Activated T-cell treated with anti-CD3 and anti-CD28 coated beads, Interleukin-2, amount 50 U/mL, for 4 hours (primary cell): Measurements from ENCODE around the gene SPECC1L. TPM values are rescaled to one million over a fixed set of nuclear protein-coding genes. Genes with fewer than 3 reads are reported as not detected.
"Not testable (repeated sequence)": the region's sequence is repeated elsewhere in the genome, so short reads cannot be mapped to it uniquely, and the experiment has no call there.

Experiments used
- ATAC-seq, 2 donors: fragments of 200-7000 bp; cut with Tn5 transposase; one replicate each; pipeline ENCODE4 v1.10.0; 2021
- DNase-seq: peaks from one replicate; pipeline ENCODE4 v3.0.0-alpha.2; 2020
- H3K27me3 Mint-ChIP-seq: one replicate; pipeline ENCODE4 v1.8.0; 2021; ENCODE audit warnings: low read depth, mixed read lengths
- H3K36me3 Mint-ChIP-seq: one replicate; pipeline ENCODE4 v1.8.0; 2022; ENCODE audit warnings: mixed read lengths; ENCODE audit not compliant: insufficient read depth
- H3K4me1 Mint-ChIP-seq: one replicate; pipeline ENCODE4 v1.8.0; 2021; ENCODE audit warnings: low read depth, mixed read lengths
- H3K4me3 Mint-ChIP-seq: one replicate; pipeline ENCODE4 v1.8.0; 2021; ENCODE audit warnings: mild to moderate bottlenecking, moderate library complexity, mixed read lengths
- H3K9me3 Mint-ChIP-seq: one replicate; pipeline ENCODE4 v1.8.0; 2021; ENCODE audit warnings: mixed read lengths
- total RNA-seq, 3 donors: library from RNA; stranded (reverse); gene quantifications; one replicate each; pipeline ENCODE4 v1.2.1, GENCODE V29; 2021

The SPECC1L gene
- total RNA-seq, 3 donors from 2014 or later, result 31.4 to 33.6 (median 33.1) TPM

DNA sequence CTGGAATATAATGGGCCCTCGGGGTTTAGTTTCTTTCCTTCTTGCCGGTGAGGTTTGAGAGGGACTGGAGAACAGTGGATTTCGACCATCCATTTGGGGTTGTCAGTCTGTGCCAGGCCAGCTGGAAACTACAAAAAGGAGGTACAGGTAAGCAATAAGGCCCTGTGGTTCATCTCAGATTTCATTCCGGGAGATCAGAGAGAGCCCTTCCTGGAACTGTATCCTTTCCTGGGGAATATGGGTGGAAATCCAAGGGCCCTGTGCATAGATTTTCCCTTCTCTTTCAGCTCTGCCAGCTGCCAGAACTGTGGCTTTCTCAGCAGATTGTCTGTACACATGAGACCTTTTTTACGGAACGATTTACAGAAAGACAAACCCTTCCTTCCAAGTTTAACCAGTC is 17.2 kb downstream of the SPECC1L start:
- DNase-seq, H3K36me3 Mint-ChIP-seq, ATAC-seq, H3K9me3 Mint-ChIP-seq, H3K27me3 Mint-ChIP-seq, H3K4me3 Mint-ChIP-seq: not testable (repeated sequence)
- peaks cover 52% of the 10 kb centered on the region for H3K4me1 Mint-ChIP-seq

DNA sequence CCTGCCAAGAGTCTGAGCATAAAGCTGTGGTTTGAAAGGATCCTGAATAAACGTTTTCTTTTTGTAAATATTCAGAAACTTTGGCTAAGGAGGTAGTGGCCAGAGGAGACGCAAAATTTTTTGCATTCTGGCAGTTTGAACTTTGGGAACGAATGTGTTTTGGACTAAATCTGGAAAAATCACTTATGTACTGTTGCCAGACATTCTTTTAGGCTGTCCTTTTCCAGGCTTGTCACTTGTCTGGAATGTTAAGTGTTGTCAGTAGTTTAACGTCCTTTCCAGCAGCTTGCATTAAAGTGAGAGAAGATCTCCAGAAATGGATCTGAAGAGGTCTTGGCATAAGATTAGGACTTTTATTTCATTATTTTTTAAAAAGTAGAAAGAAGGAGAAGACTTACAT is 18.5 kb downstream of the SPECC1L start:
- H3K27me3 Mint-ChIP-seq, result no peaks in the 10 kb centered on the region
- ATAC-seq, result no peak
- no peak for DNase-seq
- H3K36me3 Mint-ChIP-seq, result no peaks in the 10 kb centered on the region
- H3K4me3 Mint-ChIP-seq, result no peak overlapping the region
- H3K4me1 Mint-ChIP-seq, result peaks cover 45% of the 10 kb centered on the region
- H3K9me3 Mint-ChIP-seq, result no peaks in the 10 kb centered on the region

DNA sequence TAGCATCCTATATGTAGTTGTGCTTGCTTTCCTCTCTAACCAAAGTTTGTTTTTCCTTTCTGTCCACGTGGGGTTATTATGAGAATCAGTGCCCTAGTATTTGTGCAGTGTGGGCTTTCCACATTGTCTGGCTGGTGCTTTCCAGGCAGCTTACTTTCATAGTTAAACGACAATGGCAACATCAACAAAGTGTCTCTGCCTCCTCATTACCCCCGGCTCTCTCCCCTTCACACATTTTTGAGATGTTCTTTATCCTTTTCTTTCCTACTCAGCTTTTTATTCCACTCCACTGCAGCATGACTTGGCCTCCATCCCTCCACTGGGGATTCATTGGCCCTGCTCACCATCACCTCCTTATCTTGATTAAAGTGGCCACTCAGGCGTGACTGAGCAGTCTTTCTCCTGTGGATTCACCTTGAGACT is 19.1 kb downstream of the SPECC1L start:
- no peaks in the 10 kb centered on the region for H3K27me3 Mint-ChIP-seq
- no peaks in the 10 kb centered on the region for H3K9me3 Mint-ChIP-seq
- H3K4me3 Mint-ChIP-seq, result no peak overlapping the region
- DNase-seq, result no peak
- peaks cover 40% of the 10 kb centered on the region for H3K4me1 Mint-ChIP-seq
- no peak for ATAC-seq
- no peaks in the 10 kb centered on the region for H3K36me3 Mint-ChIP-seq

DNA sequence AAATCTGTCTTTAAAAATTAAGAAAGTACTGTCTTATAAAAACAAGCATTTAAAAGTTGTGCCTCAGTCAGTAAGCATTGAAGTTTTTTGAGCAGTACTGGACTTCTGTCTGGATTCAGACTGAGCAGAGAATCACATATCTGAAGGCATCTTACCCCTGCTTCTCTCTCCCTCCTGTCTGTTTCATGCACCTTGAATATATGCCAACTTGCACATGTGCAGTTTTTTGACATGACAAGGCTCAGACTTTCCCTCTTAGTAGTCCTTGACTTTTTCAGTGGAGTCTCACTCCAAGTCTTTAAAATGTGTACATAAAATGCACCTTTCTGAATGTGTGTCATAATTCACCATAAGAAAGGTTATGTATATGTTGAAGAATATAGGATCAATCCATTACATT is 19.8 kb downstream of the SPECC1L start:
- Mint-ChIP-seq H3K27me3 (no peaks in the 10 kb centered on the region), H3K9me3 (no peaks in the 10 kb centered on the region), H3K4me1 (peaks cover 33% of the 10 kb centered on the region), H3K4me3 (no peak overlapping the region), H3K36me3 (no peaks in the 10 kb centered on the region)
- DNase-seq (no peak), ATAC-seq (no peak)

DNA sequence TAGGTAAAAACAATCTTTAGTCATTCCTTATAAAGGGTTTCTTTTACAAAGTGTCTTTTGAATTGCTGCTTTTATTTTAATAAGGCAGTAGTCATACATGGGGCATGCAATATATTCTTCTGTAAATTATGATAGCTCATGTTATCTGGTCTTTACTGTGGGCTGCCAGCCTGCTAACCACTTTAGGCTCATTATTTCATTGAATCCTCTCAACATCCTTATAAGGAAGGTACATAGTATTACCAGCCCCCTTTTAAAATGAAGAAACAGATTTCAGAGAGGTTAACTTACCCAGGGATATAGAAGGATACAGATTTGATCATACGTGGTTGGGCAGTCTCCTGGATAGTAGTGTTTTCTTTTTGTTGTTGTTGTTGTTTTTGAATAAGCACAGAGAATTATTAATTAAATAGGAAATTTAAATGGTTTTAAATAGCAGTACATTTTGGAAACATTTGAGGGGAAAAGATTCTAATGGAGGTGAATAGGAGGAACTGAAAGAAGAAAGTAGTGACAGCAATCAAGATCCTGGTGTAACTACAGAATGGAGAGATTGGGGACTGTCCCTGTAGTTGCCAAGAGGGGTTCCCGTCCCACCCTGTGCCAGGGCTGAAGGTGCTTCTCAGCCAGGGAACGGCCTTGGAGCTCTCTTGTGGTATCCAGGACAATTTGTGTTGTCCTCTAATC is 21.0 kb downstream of the SPECC1L start:
- no peaks in the 10 kb centered on the region for H3K9me3 Mint-ChIP-seq
- H3K4me1 Mint-ChIP-seq, result peaks cover 22% of the 10 kb centered on the region
- DNase-seq (no peak), ATAC-seq (no peak)
- H3K4me3 Mint-ChIP-seq, result no peak overlapping the region
- no peaks in the 10 kb centered on the region for H3K36me3 Mint-ChIP-seq
- H3K27me3 Mint-ChIP-seq, result no peaks in the 10 kb centered on the region

DNA sequence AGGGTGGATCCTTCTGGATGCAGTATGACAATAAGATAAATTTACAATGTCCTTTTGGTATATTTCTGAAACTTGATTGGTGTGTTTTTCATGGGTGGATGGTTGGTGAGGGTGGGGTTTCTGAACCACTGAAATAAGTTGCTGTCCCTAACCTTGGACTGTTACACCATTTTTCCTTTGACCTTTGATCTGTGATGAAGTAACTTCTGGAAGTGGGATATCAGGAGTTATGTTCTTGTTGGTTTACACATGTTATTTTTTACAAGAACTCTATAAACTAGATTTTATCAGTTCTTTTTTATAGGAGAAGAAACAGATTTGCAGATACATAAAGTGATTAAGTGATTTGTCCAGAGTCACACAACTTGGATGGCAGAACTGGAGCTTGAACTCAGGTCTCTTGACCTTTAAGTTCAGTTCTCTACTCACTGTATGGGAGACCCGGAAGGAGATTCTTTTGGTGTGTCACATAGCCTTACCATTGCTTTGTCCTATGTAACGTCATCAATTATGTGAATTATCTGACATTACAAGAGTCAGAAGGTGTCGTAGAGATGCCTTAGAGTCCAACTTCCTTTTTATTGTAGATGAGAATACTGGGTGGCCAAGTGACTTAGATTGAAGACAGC is 21.7 kb downstream of the SPECC1L start:
- DNase-seq, H3K9me3 Mint-ChIP-seq, ATAC-seq, H3K36me3 Mint-ChIP-seq, H3K4me3 Mint-ChIP-seq, H3K27me3 Mint-ChIP-seq: not testable (repeated sequence)
- H3K4me1 Mint-ChIP-seq, result peaks cover 22% of the 10 kb centered on the region

DNA sequence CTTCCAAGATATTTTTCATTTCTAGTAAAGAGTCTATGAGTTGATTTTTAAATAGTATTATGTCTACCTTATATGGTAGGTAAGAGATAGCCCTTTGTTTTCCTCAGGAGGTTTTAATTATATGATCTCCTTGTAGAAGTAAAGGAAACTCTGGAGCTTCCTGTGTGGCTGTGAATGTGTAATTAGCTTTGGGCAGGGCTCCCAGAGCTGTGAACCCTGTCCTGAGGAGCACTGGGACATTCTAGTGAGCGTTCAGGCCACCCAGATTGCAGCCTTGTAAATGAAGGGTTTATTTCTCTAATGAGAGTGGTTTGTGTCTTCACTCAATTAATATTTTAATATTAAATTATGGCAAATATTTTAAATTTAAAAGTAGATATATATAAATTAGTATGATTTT is 24.3 kb downstream of the SPECC1L start:
- peaks cover 29% of the 10 kb centered on the region for H3K4me1 Mint-ChIP-seq
- H3K27me3 Mint-ChIP-seq, DNase-seq, H3K36me3 Mint-ChIP-seq, H3K9me3 Mint-ChIP-seq, H3K4me3 Mint-ChIP-seq, ATAC-seq: not testable (repeated sequence)

DNA sequence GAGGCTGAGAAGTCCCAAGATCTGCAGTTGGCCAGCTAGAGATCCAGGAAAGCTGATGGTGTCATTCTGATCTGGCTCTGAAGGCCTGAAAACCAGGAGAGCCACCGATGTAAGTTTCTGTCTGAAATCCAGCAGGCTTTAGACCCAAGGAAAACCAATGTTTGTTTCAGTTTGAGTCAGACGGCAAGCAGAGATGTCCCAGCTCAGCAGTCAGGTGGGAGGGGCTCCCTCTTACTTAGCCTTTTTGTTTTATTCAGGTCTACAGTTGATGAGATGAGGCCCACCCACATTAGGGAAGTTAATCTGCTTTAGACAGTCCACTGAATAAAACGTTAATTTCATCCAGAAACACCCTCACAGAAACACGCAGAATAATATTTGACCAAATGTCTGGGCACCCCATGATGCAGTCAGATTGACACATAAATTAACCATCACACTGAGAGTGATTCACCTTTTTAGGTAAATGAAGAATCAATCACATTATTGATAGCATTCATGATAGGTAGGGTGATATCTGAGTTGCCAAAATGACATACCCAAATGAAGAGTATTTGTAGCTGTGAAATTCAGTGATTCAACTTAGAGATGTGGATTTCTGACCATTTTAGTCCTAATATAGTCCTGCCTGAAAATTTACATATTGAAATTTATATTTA is 28.0 kb downstream of the SPECC1L start:
- not testable (repeated sequence) for ATAC-seq, H3K9me3 Mint-ChIP-seq, H3K36me3 Mint-ChIP-seq, DNase-seq, H3K4me3 Mint-ChIP-seq, H3K27me3 Mint-ChIP-seq
- peaks cover 38% of the 10 kb centered on the region for H3K4me1 Mint-ChIP-seq

DNA sequence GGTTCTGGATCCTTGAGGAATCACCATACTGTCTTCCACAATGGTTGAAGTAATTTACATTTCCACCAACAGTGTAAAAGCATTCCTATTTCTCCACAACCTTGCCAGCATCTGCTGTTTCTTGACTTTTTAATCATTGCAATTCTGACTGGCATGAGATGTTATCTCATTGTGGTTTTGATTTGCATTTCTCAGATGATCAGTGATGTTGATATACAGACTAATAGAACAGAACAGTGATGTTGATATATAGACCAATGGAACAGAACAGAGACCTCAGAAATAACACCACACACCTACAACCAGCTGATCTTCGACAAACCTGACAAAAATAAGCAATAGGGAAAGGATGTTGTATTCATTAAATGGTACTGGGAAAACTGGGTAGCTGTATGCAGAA is 29.9 kb downstream of the SPECC1L start:
- H3K4me1 Mint-ChIP-seq, result peaks cover 56% of the 10 kb centered on the region
- not testable (repeated sequence) for H3K4me3 Mint-ChIP-seq, H3K27me3 Mint-ChIP-seq, ATAC-seq, H3K9me3 Mint-ChIP-seq, DNase-seq
- H3K36me3 Mint-ChIP-seq, result peaks cover 14% of the 10 kb centered on the region

DNA sequence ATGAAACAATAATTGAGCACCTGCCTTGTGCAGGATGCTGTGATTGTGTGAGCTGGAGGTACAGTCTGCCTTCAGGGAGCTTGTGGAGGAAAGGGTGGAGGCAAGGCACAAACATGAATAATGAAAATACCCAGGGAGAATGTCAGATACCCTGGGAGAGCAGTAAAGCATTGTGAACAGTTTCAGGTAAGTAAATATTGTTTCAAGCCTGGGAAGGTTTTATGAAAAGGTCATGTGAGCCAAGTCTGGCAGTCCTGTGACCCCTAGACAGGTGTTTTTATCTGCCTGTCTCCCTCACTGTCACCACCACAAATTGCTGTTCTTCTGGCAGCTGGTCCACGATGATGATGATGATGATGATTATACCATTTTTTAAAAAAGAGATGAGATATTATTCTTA is 32.0 kb downstream of the SPECC1L start:
- peaks cover 20% of the 10 kb centered on the region for H3K36me3 Mint-ChIP-seq
- no peaks in the 10 kb centered on the region for H3K9me3 Mint-ChIP-seq
- no peak overlapping the region for H3K4me3 Mint-ChIP-seq
- H3K4me1 Mint-ChIP-seq, result peaks cover 65% of the 10 kb centered on the region
- no peaks in the 10 kb centered on the region for H3K27me3 Mint-ChIP-seq
- ATAC-seq (no peak), DNase-seq (no peak)

DNA sequence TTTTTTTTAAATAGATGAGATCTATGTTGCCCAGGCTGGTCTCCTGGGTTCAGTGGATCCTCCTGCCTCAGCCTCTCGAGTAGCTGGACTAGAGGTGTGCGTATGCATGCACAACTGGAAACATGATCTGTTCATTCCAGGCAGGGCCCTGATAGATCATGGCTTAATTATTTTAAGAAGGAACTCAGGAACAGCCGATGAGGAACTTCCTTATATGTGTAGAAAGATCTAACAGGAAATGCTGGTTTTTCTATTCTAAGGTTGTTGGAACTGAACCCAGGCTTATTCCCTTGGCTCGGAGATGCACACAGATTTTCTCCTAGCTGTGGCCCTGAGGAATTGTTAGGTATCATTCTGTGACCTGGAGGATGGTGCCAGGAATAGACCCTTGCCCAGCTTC is 32.4 kb downstream of the SPECC1L start:
- no peak for ATAC-seq
- Mint-ChIP-seq H3K9me3 (no peaks in the 10 kb centered on the region), H3K4me1 (peaks cover 65% of the 10 kb centered on the region), H3K27me3 (no peaks in the 10 kb centered on the region), H3K4me3 (no peak overlapping the region), H3K36me3 (peaks cover 20% of the 10 kb centered on the region)
- no peak for DNase-seq

DNA sequence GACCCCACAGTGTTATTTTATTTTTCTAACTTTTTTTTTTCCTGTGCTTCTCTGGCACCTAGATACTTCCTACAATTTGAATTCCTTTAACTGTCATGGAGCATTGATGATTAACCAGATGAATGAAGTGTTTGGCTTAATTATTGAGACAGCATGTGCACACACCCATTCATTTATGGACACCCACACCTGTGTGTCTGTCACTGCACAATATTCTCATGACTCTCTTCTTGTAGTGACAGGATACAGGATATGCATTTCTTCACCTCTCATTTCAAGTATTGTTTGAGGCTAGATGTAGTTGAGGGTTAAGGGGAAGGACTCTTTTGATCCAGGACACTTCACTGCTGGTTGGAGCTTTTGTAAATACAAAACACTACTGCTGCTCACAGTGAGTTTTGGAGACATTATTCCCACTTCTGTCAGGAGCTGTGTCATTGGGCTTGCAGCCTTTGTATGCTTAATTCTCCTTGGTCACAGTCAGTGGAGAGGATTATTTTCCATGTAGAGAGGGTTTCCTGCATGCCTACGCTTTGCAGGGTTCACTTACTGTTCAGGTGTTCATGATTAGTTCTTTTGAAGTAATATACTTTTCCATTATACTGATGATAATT is 33.5 kb downstream of the SPECC1L start:
- no peak for ATAC-seq
- Mint-ChIP-seq H3K9me3 (no peaks in the 10 kb centered on the region), H3K36me3 (peaks cover 20% of the 10 kb centered on the region), H3K27me3 (no peaks in the 10 kb centered on the region), H3K4me3 (no peak overlapping the region), H3K4me1 (peaks cover 57% of the 10 kb centered on the region)
- no peak for DNase-seq

DNA sequence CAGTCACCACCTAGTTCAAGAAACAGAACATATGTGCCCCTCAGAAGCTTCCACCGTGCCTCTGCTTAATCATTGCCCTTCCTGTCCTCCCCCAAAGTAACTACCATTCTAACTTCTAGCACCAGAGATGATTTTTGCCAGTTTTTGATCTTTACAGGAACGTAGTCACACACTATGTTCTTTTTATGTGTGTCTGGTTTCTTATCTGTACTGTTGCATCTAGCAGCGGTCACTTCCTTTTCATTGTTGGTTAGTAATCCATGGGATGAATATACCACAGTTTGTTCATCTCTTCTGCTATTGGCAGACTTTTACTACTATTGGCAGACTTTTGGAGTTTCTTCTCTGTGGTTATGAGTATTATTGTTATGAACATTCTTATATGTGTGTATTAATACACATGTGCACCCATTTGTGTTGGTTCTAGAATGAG is 34.6 kb downstream of the SPECC1L start:
- no peaks in the 10 kb centered on the region for H3K27me3 Mint-ChIP-seq
- DNase-seq (no peak), ATAC-seq (peak; percentile 92)
- no peaks in the 10 kb centered on the region for H3K9me3 Mint-ChIP-seq
- peaks cover 25% of the 10 kb centered on the region for H3K36me3 Mint-ChIP-seq
- H3K4me1 Mint-ChIP-seq, result peaks cover 52% of the 10 kb centered on the region
- H3K4me3 Mint-ChIP-seq, result no peak overlapping the region

DNA sequence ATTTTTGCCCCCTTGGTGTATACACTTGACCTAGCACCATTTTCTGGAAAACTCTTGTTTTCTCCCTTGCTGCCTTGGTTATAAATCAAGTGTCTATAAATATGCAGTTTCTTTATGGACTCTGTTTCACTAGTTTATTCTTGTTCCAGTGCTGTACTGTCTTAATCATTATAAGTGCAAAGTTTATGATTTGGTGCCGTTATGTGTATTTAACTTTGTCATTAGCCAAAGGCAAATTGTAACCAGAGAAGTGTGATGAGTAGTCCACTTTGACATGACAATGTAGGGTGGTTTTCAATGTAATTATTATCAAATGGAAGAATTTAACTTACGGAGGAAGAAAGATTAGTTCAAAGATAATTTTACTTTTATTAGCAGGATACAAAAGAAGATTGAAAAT is 40.3 kb downstream of the SPECC1L start:
- no peaks in the 10 kb centered on the region for H3K9me3 Mint-ChIP-seq
- ATAC-seq (no peak), DNase-seq (no peak)
- peaks cover 9% of the 10 kb centered on the region for H3K4me1 Mint-ChIP-seq
- H3K27me3 Mint-ChIP-seq, result no peaks in the 10 kb centered on the region
- no peak overlapping the region for H3K4me3 Mint-ChIP-seq
- H3K36me3 Mint-ChIP-seq, result peaks cover 29% of the 10 kb centered on the region
